Uterus (tissue), 4 donors: Measurements from ENCODE around the gene MTRF1L. TPM values are rescaled to one million over a fixed set of nuclear protein-coding genes. Genes with fewer than 3 reads are reported as not detected.

Source experiments
- DNase-seq, 2 donors: peaks; one replicate each; pipeline ENCODE4 v3.0.0-alpha.2; 2019 to 2020
- H3K27ac ChIP-seq, 2 donors: fragments of 200-600 bp; sonication (generic); 1 replicate in 1 of 2; 2 replicates in 1 of 2; pipeline ENCODE4 v1.5.1; 2016 to 2018
- H3K27me3 ChIP-seq, 2 donors: fragments of 200-600 bp; sonication (generic); one replicate each; pipeline ENCODE4 v1.5.1; 2018 to 2019; ENCODE audit warnings: control low read depth in 1 of 2
- H3K36me3 ChIP-seq, 2 donors: fragments of 200-600 bp; sonication (generic); one replicate each; pipeline ENCODE4 v1.5.1; 2019; ENCODE audit warnings: control low read depth in 1 of 2
- H3K4me1 ChIP-seq, 2 donors: fragments of 200-600 bp; sonication (generic); one replicate each; pipeline ENCODE4 v1.5.1; 2018 to 2019; ENCODE audit warnings: control low read depth in 1 of 2
- H3K4me3 ChIP-seq, 2 donors: fragments of 200-600 bp; sonication (generic); 1 replicate in 1 of 2; 2 replicates in 1 of 2; pipeline ENCODE4 v1.5.1; 2018 to 2019; ENCODE audit warnings: mild to moderate bottlenecking in 1 of 2
- H3K9me3 ChIP-seq, 2 donors: fragments of 200-600 bp; sonication (generic); one replicate each; pipeline ENCODE4 v1.5.1; 2019; ENCODE audit warnings: control low read depth in 1 of 2
- POLR2A ChIP-seq, 2 donors: fragments of 450-650 bp; IDR thresholded peaks; one replicate each; pipeline ENCODE4 v1.6.1; 2016; ENCODE audit warnings: antibody characterized with exemption in 2 of 2, mild to moderate bottlenecking in 1 of 2, moderate library complexity in 1 of 2
- intact Hi-C: fragments of 100-400 bp; cut with DNase I; formaldehyde crosslinking; loops from one replicate; pipeline ENCODE4 v1.15.1; 2023; ENCODE audit warnings: low total_unique reads
- total RNA-seq, 4 donors: library from RNA; depleted of rRNA in 3 of 4; stranded (reverse); fragments of >200 nt in 3 of 4; gene quantifications; one replicate each; pipeline versions ENCODE4 v1.1.0 to v1.2.4, GENCODE V29; 2014 to 2023
- TF ChIP-seq, protein P1 (sequence below), 4 experiments: fragments of 200-600 bp in 2 of 4; fragments of 450-650 bp in 2 of 4; sonication (generic) in 2 of 4; IDR thresholded peaks; one replicate each; pipeline ENCODE4 v1.5.1; 2016 to 2019; ENCODE audit warnings: antibody characterized with exemption in 4 of 4, mild to moderate bottlenecking in 2 of 4, moderate library complexity in 1 of 4
- donor health status: DM: yes; HTN: yes; CAD: no.

Gene MTRF1L
- total RNA-seq, 4 donors from 2014 or later: 9.5 to 26.4 (median 15.7) TPM

GRCh38 chr6:153023977-153024708, 21.6 kb upstream of the MTRF1L start:
- peak; percentile 15 to 30 for DNase-seq
- intact Hi-C loops: no loop called here
- H3K27ac ChIP-seq: no peak overlapping the region
- no peak overlapping the region for H3K4me3 ChIP-seq
- TF ChIP-seq, protein P1, sequence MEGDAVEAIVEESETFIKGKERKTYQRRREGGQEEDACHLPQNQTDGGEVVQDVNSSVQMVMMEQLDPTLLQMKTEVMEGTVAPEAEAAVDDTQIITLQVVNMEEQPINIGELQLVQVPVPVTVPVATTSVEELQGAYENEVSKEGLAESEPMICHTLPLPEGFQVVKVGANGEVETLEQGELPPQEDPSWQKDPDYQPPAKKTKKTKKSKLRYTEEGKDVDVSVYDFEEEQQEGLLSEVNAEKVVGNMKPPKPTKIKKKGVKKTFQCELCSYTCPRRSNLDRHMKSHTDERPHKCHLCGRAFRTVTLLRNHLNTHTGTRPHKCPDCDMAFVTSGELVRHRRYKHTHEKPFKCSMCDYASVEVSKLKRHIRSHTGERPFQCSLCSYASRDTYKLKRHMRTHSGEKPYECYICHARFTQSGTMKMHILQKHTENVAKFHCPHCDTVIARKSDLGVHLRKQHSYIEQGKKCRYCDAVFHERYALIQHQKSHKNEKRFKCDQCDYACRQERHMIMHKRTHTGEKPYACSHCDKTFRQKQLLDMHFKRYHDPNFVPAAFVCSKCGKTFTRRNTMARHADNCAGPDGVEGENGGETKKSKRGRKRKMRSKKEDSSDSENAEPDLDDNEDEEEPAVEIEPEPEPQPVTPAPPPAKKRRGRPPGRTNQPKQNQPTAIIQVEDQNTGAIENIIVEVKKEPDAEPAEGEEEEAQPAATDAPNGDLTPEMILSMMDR (IDR thresholded peaks at IDR 0.05): peak; percentile 62 to 75 (median 70)
- TF ChIP-seq POLR2A (IDR thresholded peaks at IDR 0.05): no peak
- H3K27me3 ChIP-seq: no peaks in the 10 kb centered on the region
- no peaks in the 10 kb centered on the region for H3K9me3 ChIP-seq
- H3K4me1 ChIP-seq: no peaks in the 10 kb centered on the region
- no peaks in the 10 kb centered on the region for H3K36me3 ChIP-seq

DNA sequence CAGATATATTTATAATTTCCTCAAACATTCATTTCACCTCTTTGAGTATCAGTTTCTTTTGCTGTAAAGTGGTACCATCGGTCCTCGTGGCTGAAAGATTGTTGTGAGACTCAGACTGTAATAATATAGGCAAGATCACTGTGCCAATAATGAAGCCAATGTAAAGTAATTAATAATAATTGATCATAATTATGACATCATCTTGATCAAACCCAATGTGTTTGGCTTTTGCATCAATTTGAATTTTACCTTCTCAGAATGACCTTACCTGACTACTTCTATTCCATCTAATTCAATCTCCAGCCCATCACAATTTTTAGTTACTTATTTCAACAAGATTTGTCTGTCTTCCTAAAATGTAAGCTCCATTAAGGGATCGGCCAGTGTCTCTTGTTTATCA, 15.8 kb upstream of the MTRF1L start:
- Histone ChIP-seq H3K27ac (no peak overlapping the region), H3K4me3 (no peak overlapping the region), H3K9me3 (no peaks in the 10 kb centered on the region), H3K27me3 (no peaks in the 10 kb centered on the region), H3K36me3 (no peaks in the 10 kb centered on the region), H3K4me1 (no peaks in the 10 kb centered on the region)
- intact Hi-C loops: no loop called here
- TF ChIP-seq, protein P1 (IDR thresholded peaks at IDR 0.05): no peak
- no peak for TF ChIP-seq POLR2A (IDR thresholded peaks at IDR 0.05)
- DNase-seq: no peak

- DNase-seq: no peak
- no peaks in the 10 kb centered on the region for H3K9me3 ChIP-seq
- TF ChIP-seq, protein P1 (IDR thresholded peaks at IDR 0.05): no peak
- TF ChIP-seq POLR2A (IDR thresholded peaks at IDR 0.05): no peak
Observed at GRCh38 chr6:153016846-153017245, 14.3 kb upstream of the MTRF1L start.

DNA sequence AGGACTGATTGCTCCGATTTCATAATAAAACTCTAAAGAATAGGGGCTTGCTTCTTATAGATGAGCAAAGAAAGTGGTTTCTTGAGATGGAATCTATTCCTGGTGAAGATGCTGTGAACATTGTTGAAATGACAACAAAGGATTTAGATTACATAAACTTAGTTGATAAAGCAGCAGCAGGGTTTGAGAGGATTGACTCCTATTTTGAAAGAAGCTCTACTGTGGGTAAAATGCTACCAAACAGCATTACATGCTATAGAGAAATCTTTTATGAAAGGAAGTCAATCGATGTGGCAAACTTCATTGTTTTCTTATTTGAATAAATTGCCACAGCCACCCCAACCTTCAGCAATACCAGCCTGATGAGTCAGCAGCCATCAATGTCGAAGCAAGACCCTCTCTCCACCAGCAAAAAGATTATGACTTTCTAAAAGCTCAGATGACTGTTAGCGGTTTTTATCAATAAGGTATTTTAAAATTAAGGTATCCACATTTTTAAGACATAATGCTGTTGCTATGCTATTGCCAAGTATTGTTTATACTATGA, 12.7 kb upstream of the MTRF1L start:
- intact Hi-C loops: no loop called here
- Histone ChIP-seq H3K4me3 (no peak overlapping the region), H3K36me3 (no peaks in the 10 kb centered on the region), H3K27me3 (no peaks in the 10 kb centered on the region), H3K4me1 (no peaks in the 10 kb centered on the region), H3K9me3 (no peaks in the 10 kb centered on the region), H3K27ac (no peak overlapping the region)
- no peak for TF ChIP-seq POLR2A (IDR thresholded peaks at IDR 0.05)
- TF ChIP-seq, protein P1 (IDR thresholded peaks at IDR 0.05): no peak
- no peak for DNase-seq

More at GRCh38 chr6:153016846-153017245, 14.3 kb upstream of the MTRF1L start:
- H3K4me3 ChIP-seq: no peak overlapping the region
- H3K27ac ChIP-seq: no peak overlapping the region
- no peaks in the 10 kb centered on the region for H3K4me1 ChIP-seq
- no peaks in the 10 kb centered on the region for H3K27me3 ChIP-seq
- intact Hi-C loops: no loop called here
- no peaks in the 10 kb centered on the region for H3K36me3 ChIP-seq

DNA sequence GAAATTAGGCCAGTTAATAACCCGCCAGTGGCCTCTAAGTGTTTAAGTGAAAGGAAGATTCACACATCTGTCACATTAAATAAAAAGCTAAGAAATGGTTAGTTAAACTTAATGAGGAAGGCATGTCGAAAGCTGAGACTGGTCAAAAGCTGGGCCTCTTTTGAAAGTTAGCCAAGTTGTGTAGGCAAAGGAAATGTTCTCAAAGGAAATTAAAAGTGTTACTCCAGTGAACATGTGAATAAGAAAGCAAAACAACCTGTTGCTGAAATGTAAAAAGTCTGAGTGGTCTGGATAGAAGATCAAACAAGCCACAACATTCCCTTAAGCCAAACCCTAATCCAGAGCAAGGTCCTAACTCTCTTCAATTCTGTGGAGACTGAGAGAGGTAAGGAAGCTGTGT, 10.9 kb upstream of the MTRF1L start:
- Histone ChIP-seq H3K36me3 (no peaks in the 10 kb centered on the region), H3K9me3 (no peaks in the 10 kb centered on the region), H3K4me1 (no peaks in the 10 kb centered on the region), H3K4me3 (no peak overlapping the region), H3K27ac (no peak overlapping the region), H3K27me3 (no peaks in the 10 kb centered on the region)
- TF ChIP-seq, protein P1 (IDR thresholded peaks at IDR 0.05): no peak
- no peak for TF ChIP-seq POLR2A (IDR thresholded peaks at IDR 0.05)
- no peak for DNase-seq
- intact Hi-C loops: no loop called here
